Stimulated activated CD4-positive, alpha-beta T cell treated with anti-CD3 and anti-CD28 coated beads, Interleukin-12 subunit alpha, Interleukin-12 subunit beta, amount 100 ng/mL, for 4 hours (primary cell): ENCODE measurements around the gene CUX1.

Source experiments
- DNase-seq: peaks from one replicate; pipeline ENCODE4 v3.0.0-alpha.2; 2020

CUX1 gene

GRCh38 chr7:101898106-101898505 lies 80.7 kb downstream of the CUX1 start:
- no peak for DNase-seq

GRCh38 chr7:101899616-101900015 lies 82.2 kb downstream of the CUX1 start:
- no peak for DNase-seq

- DNase-seq = no peak
Observed at GRCh38 chr7:101900103-101900502, 82.7 kb downstream of the CUX1 start.

- no peak for DNase-seq
Observed at GRCh38 chr7:101901661-101902491, 84.5 kb downstream of the CUX1 start.

- no peak for DNase-seq
Observed at GRCh38 chr7:101902680-101903514, 85.5 kb downstream of the CUX1 start.

GRCh38 chr7:101903515-101903868 lies 86.1 kb downstream of the CUX1 start:
- DNase-seq = no peak

- no peak for DNase-seq
Observed at GRCh38 chr7:101904019-101904418, 86.6 kb downstream of the CUX1 start.

GRCh38 chr7:101905203-101905865 lies 87.9 kb downstream of the CUX1 start:
- DNase-seq = no peak

GRCh38 chr7:101906291-101907240 lies 89.1 kb downstream of the CUX1 start:
- no peak for DNase-seq

GRCh38 chr7:101910991-101911799 lies 93.8 kb downstream of the CUX1 start:
- no peak for DNase-seq

- no peak for DNase-seq
Observed at GRCh38 chr7:101911800-101912715, 94.6 kb downstream of the CUX1 start.

GRCh38 chr7:101912716-101913110 lies 95.3 kb downstream of the CUX1 start:
- no peak for DNase-seq

- DNase-seq = no peak
Observed at GRCh38 chr7:101913247-101913721, 95.9 kb downstream of the CUX1 start.

GRCh38 chr7:101913851-101914250 lies 96.4 kb downstream of the CUX1 start:
- no peak for DNase-seq

GRCh38 chr7:101915000-101915399 lies 97.6 kb downstream of the CUX1 start:
- no peak for DNase-seq

GRCh38 chr7:101916041-101916800 lies 98.8 kb downstream of the CUX1 start:
- DNase-seq = no peak

GRCh38 chr7:101916876-101917275 lies 99.5 kb downstream of the CUX1 start:
- DNase-seq = no peak

- no peak for DNase-seq
Observed at GRCh38 chr7:101917566-101917965, 100.1 kb downstream of the CUX1 start.

- no peak for DNase-seq
Observed at GRCh38 chr7:101918426-101918825, 101.0 kb downstream of the CUX1 start.
